Liver (tissue), 9 donors: ENCODE results near the gene ITGB1. TPM values are rescaled to one million over a fixed set of nuclear protein-coding genes. Genes with fewer than 3 reads are reported as not detected.
A peak's percentile ranks its signal among the peaks of the same experiment; 100 is the strongest.

Source experiments
- DNase-seq: peaks from one replicate; pipeline ENCODE4 v3.0.0-alpha.2; 2017; ENCODE audit warnings: low spot score
- H3K27ac ChIP-seq, 2 donors: one replicate each; pipeline ENCODE4 v1.7.0; 2013; ENCODE audit warnings: inconsistent platforms in 2 of 2, low read length in 2 of 2, control low read depth in 1 of 2, low read depth in 1 of 2, mild to moderate bottlenecking in 1 of 2
- H3K27me3 ChIP-seq, 4 donors: one replicate each; pipeline versions ENCODE4 v1.6.1 to v1.7.0; 2013; ENCODE audit warnings: low read length in 3 of 4, inconsistent platforms in 1 of 4, mild to moderate bottlenecking in 1 of 4, moderate library complexity in 1 of 4; ENCODE audit not compliant: control insufficient read depth in 4 of 4, insufficient read depth in 4 of 4
- H3K36me3 ChIP-seq, 4 donors: one replicate each; pipeline versions ENCODE4 v1.6.1 to v1.7.0; 2013; ENCODE audit warnings: low read length in 3 of 4, mild to moderate bottlenecking in 3 of 4, low read depth in 1 of 4, moderate library complexity in 1 of 4; ENCODE audit not compliant: control insufficient read depth in 4 of 4, insufficient read depth in 3 of 4
- H3K4me1 ChIP-seq, 4 donors: one replicate each; pipeline versions ENCODE4 v1.6.1 to v1.7.0; 2013; ENCODE audit warnings: low read length in 3 of 4, mild to moderate bottlenecking in 3 of 4, moderate library complexity in 1 of 4; ENCODE audit not compliant: control insufficient read depth in 4 of 4, insufficient read depth in 4 of 4
- H3K4me3 ChIP-seq, 3 donors: one replicate each; pipeline versions ENCODE4 v1.6.1 to v1.7.0; 2013; ENCODE audit warnings: low read length in 3 of 3, control low read depth in 1 of 3, low read depth in 1 of 3, mild to moderate bottlenecking in 1 of 3
- H3K9ac ChIP-seq, 2 donors: one replicate each; pipeline ENCODE4 v1.7.0; 2013; ENCODE audit warnings: low read length in 2 of 2, mild to moderate bottlenecking in 2 of 2, moderate library complexity in 2 of 2, control low read depth in 1 of 2, low read depth in 1 of 2
- H3K9me3 ChIP-seq, 4 donors: one replicate each; pipeline versions ENCODE4 v1.6.1 to v1.7.0; 2013; ENCODE audit warnings: low read length in 3 of 4; ENCODE audit not compliant: control insufficient read depth in 4 of 4
- CTCF ChIP-seq: fragments of 150-350 bp; IDR thresholded peaks from 2 replicates; pipeline ENCODE4 v1.5.1; 2017; ENCODE audit warnings: improper control_type of control experiment, low read depth, low read length; ENCODE audit not compliant: missing input control
- EGR1 ChIP-seq, 2 donors: IDR thresholded peaks; 2 replicates each; pipeline ENCODE4 v1.6.1; 2016 to 2018; ENCODE audit warnings: antibody characterized with exemption in 2 of 2, low read depth in 2 of 2
- FOXA1 ChIP-seq: IDR thresholded peaks from 2 replicates; pipeline ENCODE4 v1.6.1; 2016; ENCODE audit warnings: antibody characterized with exemption
- FOXA2 ChIP-seq: IDR thresholded peaks from 2 replicates; pipeline ENCODE4 v1.6.1; 2016; ENCODE audit warnings: antibody characterized with exemption
- GABPA ChIP-seq, 2 donors: IDR thresholded peaks in 1 of 2; conservative IDR thresholded peaks in 1 of 2; 2 replicates each; pipeline ENCODE4 v1.6.1; 2016; ENCODE audit warnings: antibody characterized with exemption in 2 of 2, mild to moderate bottlenecking in 1 of 2, moderate library complexity in 1 of 2
- HNF4A ChIP-seq, 2 donors: conservative IDR thresholded peaks; 2 replicates each; pipeline ENCODE4 v1.6.1; 2016; ENCODE audit warnings: antibody characterized with exemption in 2 of 2, mild to moderate bottlenecking in 2 of 2
- HNF4G ChIP-seq: IDR thresholded peaks from 2 replicates; pipeline ENCODE4 v1.6.1; 2016; ENCODE audit warnings: antibody characterized with exemption
- JUND ChIP-seq, 2 donors: IDR thresholded peaks; 2 replicates each; pipeline ENCODE4 v1.6.1; 2016; ENCODE audit warnings: antibody characterized with exemption in 2 of 2
- MAX ChIP-seq: IDR thresholded peaks from 2 replicates; pipeline ENCODE4 v1.6.1; 2016; ENCODE audit warnings: antibody characterized with exemption
- NR2F2 ChIP-seq: IDR thresholded peaks from 2 replicates; pipeline ENCODE4 v1.6.1; 2016; ENCODE audit warnings: antibody characterized with exemption
- RAD21 ChIP-seq, 2 donors: IDR thresholded peaks; 2 replicates each; pipeline ENCODE4 v1.6.1; 2016; ENCODE audit warnings: antibody characterized with exemption in 2 of 2, mild to moderate bottlenecking in 2 of 2
- REST ChIP-seq: IDR thresholded peaks from 2 replicates; pipeline ENCODE4 v1.6.1; 2016; ENCODE audit warnings: antibody characterized with exemption, mild to moderate bottlenecking
- RXRA ChIP-seq, 2 donors: IDR thresholded peaks; 2 replicates each; pipeline ENCODE4 v1.6.1; 2017 to 2018; ENCODE audit warnings: antibody characterized with exemption in 2 of 2, mild to moderate bottlenecking in 1 of 2
- SP1 ChIP-seq: IDR thresholded peaks from 2 replicates; pipeline ENCODE4 v1.6.1; 2018; ENCODE audit warnings: antibody characterized with exemption, mild to moderate bottlenecking
- TAF1 ChIP-seq: conservative IDR thresholded peaks from 2 replicates; pipeline ENCODE4 v1.6.1; 2016; ENCODE audit warnings: antibody characterized with exemption, mild to moderate bottlenecking
- YY1 ChIP-seq: IDR thresholded peaks from 2 replicates; pipeline ENCODE4 v1.6.1; 2016; ENCODE audit warnings: antibody characterized with exemption, mild to moderate bottlenecking
- WGBS: extraction: QIAGEN DNeasy Blood & Tissue Kit; methylation state at CpG from one replicate; pipeline ENCODE4 v1.1.7; 2013; 5-methylcytosine and 5-hydroxymethylcytosine counted together
- polyA plus RNA-seq, 2 donors: library from polyadenylated mRNA; stranded (reverse) in 1 of 2; unstranded in 1 of 2; fragments of 200-250 nt in 1 of 2; fragments of >200 nt in 1 of 2; fragmentation: Nextera tagmentation in 1 of 2; extraction: Ambion mirVana in 1 of 2; gene quantifications; one replicate each; pipeline versions ENCODE4 v1.2.1 to v1.2.3, GENCODE V29; 2013 to 2015
- total RNA-seq, 2 donors: library from RNA; depleted of rRNA; stranded (reverse); fragments of >200 nt; gene quantifications; one replicate each; pipeline ENCODE4 v1.2.3, GENCODE V29; 2014
- TF ChIP-seq, protein P1 (sequence below): IDR thresholded peaks from 2 replicates; pipeline ENCODE4 v1.6.1; 2016; ENCODE audit warnings: antibody characterized with exemption
- TF ChIP-seq, protein P2 (sequence below): IDR thresholded peaks from 2 replicates; pipeline ENCODE4 v1.6.1; 2016; ENCODE audit warnings: antibody characterized with exemption
- donor health status: healthy.
- donor health status: healthy.
- donor health status: healthy.
- donor health status: healthy.
- donor health status: healthy.

Gene ITGB1
- total and polyA plus RNA-seq, 4 donors, result 109 to 308 (median 221) TPM

DNA sequence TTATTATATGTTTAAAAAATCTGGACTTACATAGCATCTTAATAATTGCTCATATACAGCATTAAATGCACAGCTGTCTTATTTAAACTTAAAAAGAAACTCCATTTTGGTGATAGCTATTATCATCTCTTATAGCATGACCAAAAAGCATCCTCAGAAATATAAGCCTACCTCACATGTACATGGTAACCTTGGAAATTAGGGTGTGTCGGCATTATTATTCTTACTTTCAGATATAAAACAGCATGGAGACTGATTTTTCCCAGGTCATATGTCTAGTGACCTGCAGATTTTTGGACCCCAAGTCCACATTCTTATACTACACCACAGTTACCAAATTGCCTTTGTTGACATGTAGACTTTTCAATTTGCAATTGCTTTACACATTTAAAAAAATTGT is 29.1 kb upstream of the ITGB1 start:
- H3K9me3 ChIP-seq, result no peaks in the 10 kb centered on the region
- H3K36me3 ChIP-seq, result no peaks in the 10 kb centered on the region
- no peak overlapping the region for H3K4me3 ChIP-seq
- 100% methylated on average over 1 of the region's 1 CpG for WGBS
- H3K27me3 ChIP-seq, result no peaks in the 10 kb centered on the region
- H3K4me1 ChIP-seq, result peaks cover 8 to 16% (median 12%) of the 10 kb centered on the region in 4 donors
- no peak overlapping the region for H3K9ac ChIP-seq
- H3K27ac ChIP-seq, result no peak overlapping the region
- DNase-seq, result no peak
- no peak for TF ChIP-seq TAF1
- TF ChIP-seq, protein P1, sequence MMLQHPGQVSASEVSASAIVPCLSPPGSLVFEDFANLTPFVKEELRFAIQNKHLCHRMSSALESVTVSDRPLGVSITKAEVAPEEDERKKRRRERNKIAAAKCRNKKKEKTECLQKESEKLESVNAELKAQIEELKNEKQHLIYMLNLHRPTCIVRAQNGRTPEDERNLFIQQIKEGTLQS, result no peak
- no peak for TF ChIP-seq RAD21 (IDR thresholded peaks at IDR 0.05)
- no peak for TF ChIP-seq JUND (IDR thresholded peaks at IDR 0.05)
- TF ChIP-seq HNF4A (conservative IDR thresholded peaks at IDR 0.05), result no peak
- TF ChIP-seq RXRA (IDR thresholded peaks at IDR 0.05), result no peak

DNA sequence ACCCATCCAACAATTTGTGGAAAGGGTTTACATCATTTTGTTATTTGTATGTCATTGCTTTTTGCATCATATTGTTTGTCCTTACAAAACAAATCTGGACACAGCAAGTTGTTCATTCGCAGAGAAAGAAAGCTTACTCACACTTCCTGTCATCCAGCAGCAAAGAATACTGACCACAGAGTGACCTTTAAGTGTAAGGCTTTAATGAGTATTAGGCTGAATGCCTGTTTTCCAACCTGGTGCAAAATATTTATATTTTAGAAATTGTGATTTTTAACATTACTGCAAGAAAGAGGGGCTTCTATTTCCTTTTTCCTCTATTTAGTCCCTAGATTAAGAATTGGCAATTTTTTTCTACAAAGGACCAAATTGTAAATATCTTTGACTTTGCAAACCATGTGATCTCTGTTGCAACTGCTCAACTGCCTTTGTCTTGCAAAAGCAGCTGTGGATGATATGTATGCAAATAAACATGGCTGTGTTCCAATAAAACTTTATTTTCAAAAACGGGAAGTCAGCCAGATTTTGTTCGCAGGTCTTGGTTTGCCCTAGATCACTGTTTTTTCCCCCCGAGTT is 27.8 kb upstream of the ITGB1 start:
- Histone ChIP-seq H3K9ac (peak overlapping the region in 1 of 2 donors; percentile 5), H3K36me3 (no peaks in the 10 kb centered on the region), H3K27ac (peak overlapping the region; percentile 83 to 87), H3K4me1 (peaks cover 12 to 26% (median 19%) of the 10 kb centered on the region in 4 donors), H3K9me3 (no peaks in the 10 kb centered on the region), H3K4me3 (no peak overlapping the region), H3K27me3 (no peaks in the 10 kb centered on the region)
- DNase-seq, result no peak
- 26% methylated on average over 4 of the region's 4 CpGs for WGBS
- peak; percentile 58 for TF ChIP-seq YY1
- TF ChIP-seq REST, result peak; percentile 80
- TF ChIP-seq HNF4A (conservative IDR thresholded peaks at IDR 0.05), result peak; percentile 45 to 55
- TF ChIP-seq RAD21 (IDR thresholded peaks at IDR 0.05), result peak; percentile 33 to 39
- TF ChIP-seq GABPA (IDR thresholded peaks at IDR 0.05 in 1 of 2, conservative IDR thresholded peaks at IDR 0.05 in 1 of 2), result peak in 1 of 2 donors; percentile 52
- TF ChIP-seq, protein P1, result peak; percentile 72
- TF ChIP-seq HNF4G, result no peak
- TF ChIP-seq FOXA2, result peak; percentile 26
- TF ChIP-seq CTCF, result no peak
- TF ChIP-seq NR2F2, result peak; percentile 79
- peak; percentile 81 for TF ChIP-seq SP1
- TF ChIP-seq JUND (IDR thresholded peaks at IDR 0.05), result peak; percentile 63 to 82
- TF ChIP-seq, protein P2, sequence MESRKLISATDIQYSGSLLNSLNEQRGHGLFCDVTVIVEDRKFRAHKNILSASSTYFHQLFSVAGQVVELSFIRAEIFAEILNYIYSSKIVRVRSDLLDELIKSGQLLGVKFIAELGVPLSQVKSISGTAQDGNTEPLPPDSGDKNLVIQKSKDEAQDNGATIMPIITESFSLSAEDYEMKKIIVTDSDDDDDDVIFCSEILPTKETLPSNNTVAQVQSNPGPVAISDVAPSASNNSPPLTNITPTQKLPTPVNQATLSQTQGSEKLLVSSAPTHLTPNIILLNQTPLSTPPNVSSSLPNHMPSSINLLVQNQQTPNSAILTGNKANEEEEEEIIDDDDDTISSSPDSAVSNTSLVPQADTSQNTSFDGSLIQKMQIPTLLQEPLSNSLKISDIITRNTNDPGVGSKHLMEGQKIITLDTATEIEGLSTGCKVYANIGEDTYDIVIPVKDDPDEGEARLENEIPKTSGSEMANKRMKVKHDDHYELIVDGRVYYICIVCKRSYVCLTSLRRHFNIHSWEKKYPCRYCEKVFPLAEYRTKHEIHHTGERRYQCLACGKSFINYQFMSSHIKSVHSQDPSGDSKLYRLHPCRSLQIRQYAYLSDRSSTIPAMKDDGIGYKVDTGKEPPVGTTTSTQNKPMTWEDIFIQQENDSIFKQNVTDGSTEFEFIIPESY, result peak; percentile 68
- no peak for TF ChIP-seq FOXA1
- TF ChIP-seq EGR1 (IDR thresholded peaks at IDR 0.05; ENCODE audit: low read depth in 2 of 2), result peak in 1 of 2 donors; percentile 37
- peak; percentile 46 for TF ChIP-seq MAX
- no peak for TF ChIP-seq TAF1
- TF ChIP-seq RXRA (IDR thresholded peaks at IDR 0.05), result peak; percentile 85 to 88
